IMR-90 (cell line): ENCODE measurements around the gene MPZL3.

Experiments
- POLR2A ChIP-seq: IDR thresholded peaks from 2 replicates; pipeline ENCODE4 v1.6.1; 2012; ENCODE audit warnings: mild to moderate bottlenecking, low read depth, low read length
- TF ChIP-seq, protein P1 (sequence below): conservative IDR thresholded peaks from 2 replicates; pipeline ENCODE4 v1.5.1; 2012; ENCODE audit warnings: mild to moderate bottlenecking, low read depth, low read length, improper control_type of control experiment
- TF ChIP-seq, protein P2 (sequence below): fragments of 150-350 bp; IDR thresholded peaks from 2 replicates; pipeline ENCODE4 v1.6.1; 2017; ENCODE audit warnings: mild to moderate bottlenecking, antibody characterized with exemption, low read length, low read depth

DNA sequence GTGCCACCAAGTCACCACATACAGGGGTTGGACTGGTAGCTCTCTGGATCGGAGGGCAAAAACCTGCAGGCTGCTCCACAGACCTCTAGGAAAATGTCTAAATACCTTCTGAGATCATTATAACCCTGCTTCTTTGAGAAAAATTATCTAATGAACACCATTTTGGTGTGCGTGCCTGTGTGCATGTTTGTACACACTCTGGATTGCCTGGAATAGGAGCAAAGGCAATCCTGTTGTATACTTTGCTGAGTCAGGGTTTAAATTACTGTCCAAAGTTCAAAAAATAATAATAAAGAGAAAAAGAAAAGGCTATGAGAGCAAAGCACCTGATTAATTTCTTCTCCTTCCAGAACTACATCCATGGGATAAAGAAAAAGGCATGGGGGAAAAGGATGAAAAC is 38.4 kb downstream of the MPZL3 start:
- TF ChIP-seq POLR2A = no peak
- TF ChIP-seq, protein P1, sequence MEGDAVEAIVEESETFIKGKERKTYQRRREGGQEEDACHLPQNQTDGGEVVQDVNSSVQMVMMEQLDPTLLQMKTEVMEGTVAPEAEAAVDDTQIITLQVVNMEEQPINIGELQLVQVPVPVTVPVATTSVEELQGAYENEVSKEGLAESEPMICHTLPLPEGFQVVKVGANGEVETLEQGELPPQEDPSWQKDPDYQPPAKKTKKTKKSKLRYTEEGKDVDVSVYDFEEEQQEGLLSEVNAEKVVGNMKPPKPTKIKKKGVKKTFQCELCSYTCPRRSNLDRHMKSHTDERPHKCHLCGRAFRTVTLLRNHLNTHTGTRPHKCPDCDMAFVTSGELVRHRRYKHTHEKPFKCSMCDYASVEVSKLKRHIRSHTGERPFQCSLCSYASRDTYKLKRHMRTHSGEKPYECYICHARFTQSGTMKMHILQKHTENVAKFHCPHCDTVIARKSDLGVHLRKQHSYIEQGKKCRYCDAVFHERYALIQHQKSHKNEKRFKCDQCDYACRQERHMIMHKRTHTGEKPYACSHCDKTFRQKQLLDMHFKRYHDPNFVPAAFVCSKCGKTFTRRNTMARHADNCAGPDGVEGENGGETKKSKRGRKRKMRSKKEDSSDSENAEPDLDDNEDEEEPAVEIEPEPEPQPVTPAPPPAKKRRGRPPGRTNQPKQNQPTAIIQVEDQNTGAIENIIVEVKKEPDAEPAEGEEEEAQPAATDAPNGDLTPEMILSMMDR = no peak
- TF ChIP-seq, protein P2, sequence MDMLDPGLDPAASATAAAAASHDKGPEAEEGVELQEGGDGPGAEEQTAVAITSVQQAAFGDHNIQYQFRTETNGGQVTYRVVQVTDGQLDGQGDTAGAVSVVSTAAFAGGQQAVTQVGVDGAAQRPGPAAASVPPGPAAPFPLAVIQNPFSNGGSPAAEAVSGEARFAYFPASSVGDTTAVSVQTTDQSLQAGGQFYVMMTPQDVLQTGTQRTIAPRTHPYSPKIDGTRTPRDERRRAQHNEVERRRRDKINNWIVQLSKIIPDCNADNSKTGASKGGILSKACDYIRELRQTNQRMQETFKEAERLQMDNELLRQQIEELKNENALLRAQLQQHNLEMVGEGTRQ = no peak
